HEK293T (cell line): ENCODE measurements around the gene TMPRSS9.
"Not testable (repeated sequence)": the region's sequence is repeated elsewhere in the genome, so short reads cannot be mapped to it uniquely, and the experiment has no call there.

Source experiments
- BHLHE40 ChIP-seq: fragments of 450-650 bp; IDR thresholded peaks from 2 replicates; pipeline ENCODE4 v1.6.1; 2016; ENCODE audit warnings: mild to moderate bottlenecking, moderate library complexity, borderline replicate concordance
- HDGF ChIP-seq: fragments of 450-650 bp; IDR thresholded peaks from 2 replicates; pipeline ENCODE4 v1.6.1; 2017; ENCODE audit warnings: antibody characterized with exemption, borderline replicate concordance
- SP1 ChIP-seq: fragments of 450-650 bp; IDR thresholded peaks from 2 replicates; pipeline ENCODE4 v1.6.1; 2017
- TARDBP ChIP-seq: fragments of 450-650 bp; IDR thresholded peaks from 2 replicates; pipeline ENCODE4 v1.6.1; 2016

DNA sequence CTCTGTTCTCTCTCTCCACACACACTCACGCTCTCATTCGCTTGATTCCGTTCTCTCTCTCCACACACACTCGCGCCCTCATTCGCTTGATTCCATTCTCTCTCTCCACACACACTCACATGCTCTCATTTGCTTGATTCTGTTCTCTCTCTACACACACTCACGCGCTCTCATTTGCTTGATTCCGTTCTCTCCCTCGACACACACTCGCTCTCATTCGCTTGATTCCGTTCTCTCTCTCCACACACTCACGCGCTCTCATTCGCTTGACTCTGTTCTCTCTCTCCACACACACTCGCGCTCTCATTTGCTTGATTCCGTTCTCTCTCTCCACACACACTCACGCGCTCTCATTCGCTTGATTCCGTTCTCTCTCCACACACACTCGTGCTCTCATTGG lies 10.2 kb upstream of the TMPRSS9 start:
- TF ChIP-seq BHLHE40, TARDBP, HDGF, SP1: not testable (repeated sequence)
